HG03521 (cell line): ENCODE measurements around the gene ADM.
A peak's percentile ranks its signal among the peaks of the same experiment; 100 is the strongest.

Source experiments
- ATAC-seq: cut with Tn5 transposase; IDR thresholded peaks from one replicate; pipeline ENCODE4 v1.9.1; 2021; ENCODE audit warnings: mild to moderate bottlenecking, moderate library complexity; ENCODE audit not compliant: unreplicated experiment

The ADM gene

DNA sequence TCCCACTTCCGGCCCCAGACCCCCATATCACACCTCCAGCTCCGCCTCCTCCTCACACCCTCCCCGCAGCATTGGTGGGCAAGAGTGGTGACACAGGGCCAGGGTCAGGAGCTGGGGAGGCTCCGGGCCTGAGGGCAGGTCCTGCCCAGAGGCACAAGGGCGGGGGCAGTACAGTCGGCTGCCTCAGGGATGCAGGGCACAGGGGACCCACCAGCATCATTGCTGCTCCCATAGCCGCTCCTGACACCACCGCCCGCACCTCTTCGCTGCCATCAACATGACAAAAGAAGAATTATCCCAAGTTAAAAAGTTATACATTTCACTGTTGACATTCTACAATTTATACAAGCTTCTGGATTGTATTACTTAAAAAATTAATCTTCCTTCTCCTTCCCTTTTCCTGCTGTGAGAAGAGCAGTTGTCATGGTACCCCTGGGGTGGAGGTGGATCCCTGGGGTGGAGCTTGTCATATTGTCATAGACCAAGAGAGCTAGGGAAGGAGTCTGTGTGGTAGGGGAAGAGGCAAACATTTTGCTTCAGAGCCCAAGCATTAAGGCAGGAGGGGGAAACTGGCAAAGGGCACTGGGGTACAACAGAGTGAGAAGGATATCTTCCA lies 15.0 kb upstream of the ADM start:
- no peak for ATAC-seq

DNA sequence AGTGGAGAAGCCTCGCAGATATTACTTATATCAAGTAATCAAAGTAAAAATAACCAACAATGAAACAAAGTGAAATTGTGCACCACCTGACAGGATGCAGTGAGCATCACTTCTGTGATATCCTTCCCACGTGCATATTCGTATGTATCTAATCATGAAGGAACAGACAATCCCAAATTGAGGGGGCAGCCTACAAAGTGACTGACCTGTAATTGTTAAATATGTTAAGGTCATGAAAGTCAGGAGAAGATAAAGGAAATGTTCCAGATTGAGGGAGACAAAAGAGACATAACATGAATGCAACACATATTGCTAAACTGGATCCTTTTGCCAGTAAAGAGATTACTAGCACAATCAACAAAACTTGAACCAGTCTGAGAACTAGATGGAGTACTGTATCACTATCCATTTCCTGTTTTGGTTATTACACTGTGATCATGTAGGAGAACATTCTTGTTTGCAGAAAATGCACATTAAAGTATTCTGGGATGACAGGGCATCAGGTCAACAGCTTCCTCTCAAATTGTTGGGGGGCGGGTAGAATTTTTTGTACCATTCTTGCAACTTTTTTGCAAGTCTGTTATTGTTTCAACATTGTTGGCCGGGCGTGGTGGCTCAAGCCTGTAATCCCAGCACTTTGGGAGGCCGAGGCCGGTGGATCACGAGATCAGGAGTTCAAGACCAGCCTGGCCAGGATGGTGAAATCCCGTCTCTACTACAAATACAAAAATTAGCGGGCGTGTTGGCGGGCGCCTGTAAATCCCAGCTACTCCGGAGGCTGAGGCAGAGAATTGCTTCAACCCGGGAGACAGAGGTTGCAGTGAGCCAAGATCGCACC lies 12.9 kb upstream of the ADM start:
- ATAC-seq = no peak

DNA sequence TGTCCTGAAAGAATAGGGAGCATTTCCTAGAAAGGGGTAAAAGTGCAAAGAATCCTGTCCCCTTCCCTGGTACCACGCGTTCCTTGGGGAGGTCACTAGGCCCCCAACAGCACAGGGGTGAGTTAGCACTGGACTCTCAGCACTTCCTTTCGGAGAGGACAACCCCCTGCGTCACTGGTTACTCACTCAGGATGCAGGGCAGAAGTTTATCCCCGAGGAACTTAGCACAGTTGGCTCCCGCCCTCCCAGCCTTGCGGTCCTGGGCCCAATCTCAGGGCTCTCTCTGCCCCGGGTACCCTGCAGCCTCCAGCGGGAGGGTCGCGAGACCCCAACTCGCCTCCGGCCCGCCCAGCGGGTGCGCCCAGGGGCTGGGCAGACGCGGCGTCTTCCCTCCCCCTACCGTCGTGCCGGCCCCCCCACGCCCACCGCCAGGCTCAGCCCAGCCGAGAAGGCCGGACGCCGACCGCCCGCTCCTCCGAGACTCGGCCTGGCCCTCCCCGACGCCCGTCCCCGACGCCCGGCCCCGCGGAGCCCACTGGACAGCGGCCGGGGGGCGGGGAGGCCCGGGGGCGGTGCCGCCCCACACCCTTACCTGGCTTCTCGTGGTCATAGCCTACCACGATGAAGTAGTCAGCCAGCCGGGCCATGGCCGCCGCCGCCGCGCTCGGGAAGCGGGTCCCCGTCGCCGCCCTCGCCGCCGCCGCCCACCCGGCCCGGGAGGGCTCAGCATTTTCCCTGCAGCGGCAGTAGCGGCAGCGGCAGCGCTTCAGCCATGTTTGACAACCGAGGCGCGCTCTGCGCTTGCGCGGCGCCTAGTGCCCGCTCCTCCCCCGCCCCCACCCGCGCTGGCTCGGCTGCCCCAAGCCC lies 11.2 kb upstream of the ADM start, which contains the start of gene SBF2:
TSS of gene SBF2 (minus strand) at position 797 of the 867 bp plus-strand sequence. CDS start at position 647, 150 bp downstream.
- ATAC-seq = peak; percentile 33

DNA sequence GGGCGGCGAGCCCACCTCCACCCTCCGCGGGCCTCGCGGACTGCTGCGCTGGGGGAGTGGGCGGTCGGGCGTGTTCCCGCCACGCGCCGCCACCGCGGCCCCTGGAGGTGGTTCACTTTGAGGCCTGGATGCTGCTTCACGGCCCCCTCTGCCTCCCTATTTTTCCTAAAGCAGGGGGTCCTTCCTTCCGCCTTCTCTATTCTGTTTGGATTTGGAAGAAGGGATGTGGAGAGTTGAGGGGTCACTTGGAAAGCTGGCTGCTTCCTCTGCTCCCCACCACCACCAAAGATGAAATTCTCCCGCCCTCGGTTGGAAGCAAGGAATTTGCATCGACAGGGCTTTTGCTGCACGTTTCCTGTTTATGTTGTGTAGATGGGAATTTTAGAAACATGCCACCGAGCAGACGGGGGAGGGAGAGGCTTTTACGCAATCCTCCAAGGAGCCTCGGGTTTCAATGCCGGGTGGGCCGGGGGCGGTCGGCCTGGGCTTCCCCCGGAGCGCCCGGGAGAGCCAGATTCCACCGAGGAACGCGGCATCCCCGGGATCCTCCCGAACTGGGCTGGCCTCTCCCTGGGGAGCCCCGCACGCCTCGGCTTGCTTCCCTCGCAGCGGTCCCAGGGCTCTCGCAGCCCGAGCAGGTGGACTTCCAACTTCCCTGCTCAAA lies 10.5 kb upstream of the ADM start:
- ATAC-seq = no peak

DNA sequence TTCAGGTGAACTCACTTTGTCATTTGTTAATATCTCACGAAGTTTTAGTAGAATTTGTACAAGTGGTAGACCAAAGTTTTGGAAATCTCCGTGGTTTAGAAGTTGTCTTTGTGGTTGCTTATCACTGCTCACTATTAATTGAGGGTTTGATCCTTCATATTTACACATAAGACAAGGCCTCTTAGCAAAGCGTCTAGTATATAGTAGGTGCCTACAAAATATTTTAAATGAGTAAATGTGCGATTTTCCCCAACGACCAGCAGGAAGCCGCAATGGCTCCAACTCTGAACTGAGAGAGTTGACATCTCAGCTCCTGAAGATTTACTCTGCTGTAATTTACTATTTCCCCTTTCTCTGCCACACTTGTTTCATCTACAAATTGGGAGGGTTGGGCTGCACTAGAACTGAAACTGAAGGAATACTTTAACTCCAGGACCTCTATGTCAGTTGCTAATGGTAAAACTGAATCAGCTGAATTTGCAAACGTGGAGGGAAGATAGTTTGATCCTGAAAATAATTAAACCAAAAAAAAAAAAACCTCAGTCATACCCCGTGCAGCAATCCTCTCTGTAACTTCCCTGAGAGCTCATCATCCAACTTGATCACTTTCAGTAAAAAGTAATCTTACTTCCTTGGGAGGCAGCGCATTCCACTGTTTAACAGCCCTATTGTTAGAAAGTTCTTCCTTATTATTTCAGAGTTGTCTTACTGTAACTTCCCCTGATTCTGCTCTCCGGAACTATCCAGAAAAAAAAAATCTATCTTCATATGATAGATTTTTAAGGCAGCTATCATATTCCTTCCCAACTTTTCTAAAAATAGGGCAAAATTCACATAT lies 9.6 kb upstream of the ADM start:
- no peak for ATAC-seq

DNA sequence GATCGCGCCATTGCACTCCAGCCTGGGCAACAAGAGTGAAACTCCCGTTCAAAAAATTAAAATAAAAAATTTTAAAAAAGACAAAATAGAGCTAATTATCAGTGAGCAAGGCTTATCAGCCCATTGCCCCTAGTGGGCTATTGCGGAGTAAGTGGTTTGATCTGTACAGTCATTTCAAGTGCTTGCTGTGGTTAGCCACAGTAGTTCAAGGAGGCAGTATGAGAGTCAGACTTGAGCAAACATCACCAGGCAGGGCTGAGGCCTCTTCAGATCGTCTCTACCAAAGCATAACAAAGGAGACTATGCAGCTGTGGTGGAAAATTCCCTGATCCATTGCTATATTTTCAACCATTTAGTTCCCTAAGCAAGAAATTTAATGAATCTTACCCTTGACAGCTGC lies 6.5 kb upstream of the ADM start:
- ATAC-seq = peak; percentile 95

DNA sequence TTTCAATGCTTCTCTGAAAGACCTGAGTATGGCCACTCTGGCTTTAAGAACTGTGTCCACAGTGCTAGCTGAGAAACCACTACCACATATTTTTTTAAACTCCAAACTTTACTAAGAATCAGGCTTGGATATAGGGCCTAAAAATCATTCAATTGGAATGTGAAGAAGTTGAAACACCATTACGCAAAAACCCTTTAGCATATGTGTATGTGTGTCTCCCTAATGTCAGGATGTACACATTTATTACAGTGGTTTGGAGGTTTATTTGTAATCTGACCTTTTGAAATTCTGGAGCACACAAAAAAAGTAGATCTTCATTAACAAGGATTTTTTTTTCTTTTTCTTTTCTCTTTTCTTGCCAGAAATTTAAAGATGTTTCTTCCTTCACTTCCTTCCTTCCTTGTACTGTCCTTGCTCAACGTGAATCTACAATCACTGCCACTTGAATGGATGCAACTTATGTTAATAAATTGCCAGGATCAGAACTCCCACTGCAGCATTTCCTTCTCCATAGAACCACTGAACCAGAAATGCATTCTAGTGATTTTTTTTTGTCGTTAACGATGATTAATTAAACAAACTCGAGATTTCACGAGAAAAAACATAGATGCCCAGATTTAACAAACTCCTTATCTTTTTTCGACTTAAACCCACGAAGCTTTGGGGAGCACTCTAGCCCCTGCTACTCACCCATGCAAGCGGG lies 3.1 kb upstream of the ADM start:
- no peak for ATAC-seq

DNA sequence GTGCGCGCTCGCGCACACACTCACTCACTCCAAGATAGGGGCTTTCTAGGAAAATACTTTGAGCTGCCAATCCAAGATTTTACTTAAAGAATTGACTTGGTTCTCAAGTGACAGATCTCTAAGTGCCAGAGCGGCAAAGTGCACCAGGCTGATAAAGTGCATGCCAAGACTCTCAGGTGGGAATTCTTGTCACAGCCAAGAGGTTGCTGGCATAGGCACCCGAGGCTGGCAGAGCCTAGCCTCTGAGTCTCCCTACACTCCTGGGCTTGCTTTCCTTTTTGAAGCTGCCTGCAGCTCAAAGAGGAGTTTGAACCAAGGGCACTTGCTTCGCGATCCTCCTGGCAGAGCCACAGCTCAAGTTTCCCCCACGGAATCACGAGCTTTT lies 2.5 kb upstream of the ADM start:
- no peak for ATAC-seq

DNA sequence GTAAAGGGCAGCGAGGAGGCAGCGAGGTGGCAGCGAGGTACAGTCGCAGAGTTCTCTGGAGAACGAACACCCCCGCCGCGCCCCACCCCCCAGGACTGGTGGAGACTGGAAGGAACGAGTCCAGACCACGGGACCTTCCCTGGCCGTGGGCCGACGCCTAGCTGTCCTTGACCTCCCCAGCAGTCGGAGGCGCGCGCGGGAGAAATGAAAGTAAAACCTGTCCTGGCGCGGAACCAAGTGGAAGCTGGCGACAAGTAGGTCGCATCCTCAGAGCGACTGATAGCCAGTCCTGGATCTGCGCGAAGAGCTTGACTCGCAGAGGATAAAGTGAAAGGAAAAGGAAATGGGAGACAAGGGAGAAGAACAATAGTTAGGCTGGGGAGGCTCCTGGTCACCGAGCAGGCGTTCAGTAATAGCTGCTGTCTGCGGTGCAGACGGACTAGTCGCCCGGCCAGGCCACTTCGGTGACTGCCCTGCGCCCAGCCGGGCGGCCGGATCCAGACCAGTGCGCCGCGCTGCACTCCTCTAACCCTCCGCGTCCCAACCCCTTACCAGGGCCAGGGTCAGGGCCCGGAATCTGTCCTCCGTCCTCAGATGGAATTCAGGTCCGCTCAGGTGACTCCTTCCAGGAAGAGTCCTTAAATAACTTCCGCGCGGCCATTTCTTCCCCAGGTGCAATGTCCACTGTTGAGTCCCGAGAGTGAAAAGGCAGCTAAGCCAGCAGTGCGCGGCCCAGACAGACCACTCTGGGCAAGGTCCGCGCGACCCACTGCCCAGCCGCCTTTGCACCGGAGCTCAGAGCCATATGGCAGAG lies 1.9 kb upstream of the ADM start:
- ATAC-seq = no peak

DNA sequence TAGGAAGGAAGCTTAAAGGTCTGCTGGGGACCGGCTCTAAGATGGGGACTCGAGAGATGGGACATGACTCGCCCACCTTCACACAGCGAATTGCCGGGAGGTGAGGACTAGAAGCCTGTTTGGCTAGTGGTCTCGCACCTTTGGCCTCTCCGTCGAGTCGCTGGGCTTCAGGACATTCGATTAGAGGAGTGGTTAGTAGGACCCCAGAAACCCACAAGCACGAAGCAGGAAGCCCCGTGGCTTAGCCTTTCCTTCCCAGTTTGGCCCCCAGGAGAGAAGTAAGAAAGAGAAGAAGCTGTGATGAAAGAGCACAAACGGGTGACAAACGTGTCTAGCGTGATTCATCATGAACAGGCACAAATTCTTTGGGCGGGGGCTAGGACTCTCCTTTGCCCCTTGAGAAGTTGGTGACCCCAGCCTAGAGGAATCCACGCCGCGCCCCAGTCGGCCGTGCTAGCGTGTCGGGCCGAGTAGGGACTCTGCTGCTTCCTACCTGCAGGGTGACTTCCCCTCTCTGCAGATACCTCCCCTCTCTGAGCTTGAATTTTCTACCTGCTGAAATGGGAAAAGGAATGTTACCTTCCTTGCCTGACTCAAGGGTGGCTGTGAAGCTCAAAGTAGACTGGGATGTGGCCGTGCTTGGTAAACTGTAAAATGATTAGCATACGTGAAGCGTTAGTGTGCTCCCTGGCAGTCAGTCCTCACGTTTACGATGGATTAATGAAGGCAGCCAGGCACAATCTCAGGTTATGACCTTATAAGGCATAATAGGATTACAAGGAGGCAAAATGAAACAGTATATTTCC lies 1.1 kb upstream of the ADM start:
- ATAC-seq = no peak

DNA sequence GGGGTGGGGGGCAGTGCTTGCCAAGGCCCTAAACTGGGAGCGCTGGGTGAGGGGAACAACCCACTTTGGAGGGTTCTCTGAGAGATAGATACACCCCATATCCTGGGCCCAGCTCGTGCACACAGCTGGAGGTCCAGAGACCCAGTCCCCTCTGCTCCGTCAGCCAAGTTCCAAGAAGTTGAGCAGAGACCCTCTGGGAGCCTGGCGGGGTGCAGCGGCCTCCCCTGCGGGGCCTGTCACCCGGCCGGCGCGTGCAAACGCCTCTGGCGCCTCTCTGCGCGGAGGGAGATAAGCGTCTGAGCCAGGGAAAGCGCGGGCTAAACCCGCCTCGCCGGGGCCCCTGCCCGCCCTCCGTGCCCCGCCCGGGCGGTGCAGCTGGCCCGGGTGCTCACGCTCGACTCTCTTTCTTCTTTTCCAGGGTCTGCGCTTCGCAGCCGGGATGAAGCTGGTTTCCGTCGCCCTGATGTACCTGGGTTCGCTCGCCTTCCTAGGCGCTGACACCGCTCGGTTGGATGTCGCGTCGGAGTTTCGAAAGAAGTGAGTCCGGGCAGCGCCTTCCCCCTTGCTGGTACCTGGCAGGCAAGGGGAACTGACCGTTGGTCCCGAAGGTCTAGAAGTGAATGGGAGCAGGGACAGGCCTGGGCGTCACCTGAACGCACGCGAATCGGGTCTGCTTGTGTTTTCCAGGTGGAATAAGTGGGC lies 540 bp downstream of the ADM start:
- ATAC-seq = no peak

DNA sequence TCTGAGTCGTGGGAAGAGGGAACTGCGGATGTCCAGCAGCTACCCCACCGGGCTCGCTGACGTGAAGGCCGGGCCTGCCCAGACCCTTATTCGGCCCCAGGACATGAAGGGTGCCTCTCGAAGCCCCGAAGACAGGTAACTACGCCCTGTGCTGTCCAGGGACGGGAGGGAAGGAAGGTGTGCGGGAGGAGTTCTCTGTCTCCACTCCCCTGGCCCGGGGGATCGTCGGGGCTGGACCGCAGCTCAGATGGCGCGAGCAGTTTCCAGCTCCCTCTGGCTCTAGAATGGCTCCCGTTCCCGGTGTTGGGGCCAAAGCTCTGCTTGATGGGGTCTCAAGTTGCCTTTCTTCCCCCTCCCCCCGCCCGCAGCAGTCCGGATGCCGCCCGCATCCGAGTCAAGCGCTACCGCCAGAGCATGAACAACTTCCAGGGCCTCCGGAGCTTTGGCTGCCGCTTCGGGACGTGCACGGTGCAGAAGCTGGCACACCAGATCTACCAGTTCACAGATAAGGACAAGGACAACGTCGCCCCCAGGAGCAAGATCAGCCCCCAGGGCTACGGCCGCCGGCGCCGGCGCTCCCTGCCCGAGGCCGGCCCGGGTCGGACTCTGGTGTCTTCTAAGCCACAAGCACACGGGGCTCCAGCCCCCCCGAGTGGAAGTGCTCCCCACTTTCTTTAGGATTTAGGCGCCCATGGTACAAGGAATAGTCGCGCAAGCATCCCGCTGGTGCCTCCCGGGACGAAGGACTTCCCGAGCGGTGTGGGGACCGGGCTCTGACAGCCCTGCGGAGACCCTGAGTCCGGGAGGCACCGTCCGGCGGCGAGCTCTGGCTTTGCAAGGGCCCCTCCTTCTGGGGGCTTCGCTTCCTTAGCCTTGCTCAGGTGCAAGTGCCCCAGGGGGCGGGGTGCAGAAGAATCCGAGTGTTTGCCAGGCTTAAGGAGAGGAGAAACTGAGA lies 1.4 kb downstream of the ADM start:
- ATAC-seq = no peak

DNA sequence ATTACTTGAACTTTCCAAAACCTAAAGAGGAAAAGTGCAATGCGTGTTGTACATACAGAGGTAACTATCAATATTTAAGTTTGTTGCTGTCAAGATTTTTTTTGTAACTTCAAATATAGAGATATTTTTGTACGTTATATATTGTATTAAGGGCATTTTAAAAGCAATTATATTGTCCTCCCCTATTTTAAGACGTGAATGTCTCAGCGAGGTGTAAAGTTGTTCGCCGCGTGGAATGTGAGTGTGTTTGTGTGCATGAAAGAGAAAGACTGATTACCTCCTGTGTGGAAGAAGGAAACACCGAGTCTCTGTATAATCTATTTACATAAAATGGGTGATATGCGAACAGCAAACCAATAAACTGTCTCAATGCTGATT lies 2.1 kb downstream of the ADM start:
- ATAC-seq = no peak

DNA sequence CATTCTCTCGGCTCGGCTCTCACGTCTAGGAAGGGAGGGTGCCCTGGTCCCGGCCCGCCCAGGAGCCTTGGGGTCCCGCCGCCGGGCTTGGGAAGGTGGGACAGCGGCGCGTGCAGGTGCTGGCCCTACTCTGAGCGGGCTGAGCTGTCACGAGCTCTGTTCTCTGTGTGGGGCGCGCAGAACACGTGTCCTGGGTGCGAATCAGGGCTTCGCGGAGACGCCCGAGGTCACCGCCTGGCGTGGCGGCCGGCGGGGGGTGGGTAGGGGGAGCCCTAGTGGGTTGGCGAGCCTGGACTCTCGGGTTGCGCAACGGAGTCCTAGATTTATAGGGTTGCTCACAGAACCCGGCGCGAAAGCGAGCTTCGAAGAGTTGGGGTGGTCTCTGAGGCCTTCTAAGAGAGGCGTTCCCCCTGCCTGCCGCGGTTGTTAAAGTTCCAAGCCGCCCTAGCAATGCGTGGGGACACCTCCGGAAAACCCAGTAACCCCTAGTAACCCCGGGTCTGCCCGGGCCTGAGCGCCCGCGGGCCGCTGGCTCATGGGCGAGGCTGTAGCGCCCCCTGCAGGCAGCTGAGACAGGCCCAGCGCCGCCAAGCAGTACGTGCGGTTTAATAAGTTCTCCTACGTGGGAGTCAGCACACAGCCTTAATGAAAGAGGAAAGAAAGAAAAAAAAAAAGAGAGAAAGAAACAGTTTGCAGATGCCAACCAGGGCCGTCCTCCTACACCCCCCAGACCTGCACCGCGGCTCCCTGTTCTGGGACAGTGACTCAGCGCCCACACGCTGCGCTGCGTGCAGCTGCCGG lies 2.7 kb downstream of the ADM start:
- peak; percentile 66 for ATAC-seq

DNA sequence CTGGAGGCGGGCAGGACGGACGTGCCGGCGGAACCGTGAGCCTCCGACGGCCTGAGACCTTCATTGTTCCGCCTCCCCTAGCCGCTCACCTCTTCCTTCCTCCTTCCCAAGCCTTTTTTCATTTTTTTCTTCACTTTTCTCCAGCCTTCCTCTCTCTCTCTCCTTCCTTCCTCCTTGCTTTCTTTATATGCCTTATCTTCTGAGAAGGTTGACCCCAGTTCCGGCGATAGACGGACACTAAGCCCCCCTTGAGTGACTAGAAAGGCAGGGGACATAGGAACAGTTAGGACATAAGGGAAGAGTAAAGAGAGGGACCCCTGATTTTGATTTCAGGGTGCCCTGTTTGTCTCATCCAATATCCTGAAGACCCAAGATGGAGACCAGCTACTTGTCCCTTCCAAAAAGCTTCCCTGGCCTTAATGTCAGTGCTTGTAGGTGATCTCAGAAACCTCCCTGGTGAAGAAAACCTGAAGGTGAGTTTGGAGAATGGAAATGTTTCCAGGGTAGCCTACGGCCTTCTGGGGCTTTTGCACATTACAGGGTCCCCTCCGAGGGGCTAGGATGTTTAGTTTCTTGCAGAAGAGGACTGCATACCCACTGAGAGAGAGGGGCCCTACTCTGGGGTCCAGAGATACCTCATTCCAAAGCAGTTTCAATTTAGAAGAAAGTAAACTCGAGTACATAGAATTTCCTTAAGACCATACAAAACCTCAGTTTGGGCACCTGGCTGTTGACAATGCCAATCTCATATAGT lies 3.5 kb downstream of the ADM start:
- ATAC-seq = no peak
